ENCODE results near the gene SNRK. TPM values are rescaled to one million over a fixed set of nuclear protein-coding genes. Genes with fewer than 3 reads are reported as not detected.

SNRK gene
- total and polyA plus RNA-seq, 9 of the 15 experiments (the other 6 are each of a cell fraction or from before 2014, with no cell fraction given): 1.7 to 12.3 (median 7.3) TPM

DNA sequence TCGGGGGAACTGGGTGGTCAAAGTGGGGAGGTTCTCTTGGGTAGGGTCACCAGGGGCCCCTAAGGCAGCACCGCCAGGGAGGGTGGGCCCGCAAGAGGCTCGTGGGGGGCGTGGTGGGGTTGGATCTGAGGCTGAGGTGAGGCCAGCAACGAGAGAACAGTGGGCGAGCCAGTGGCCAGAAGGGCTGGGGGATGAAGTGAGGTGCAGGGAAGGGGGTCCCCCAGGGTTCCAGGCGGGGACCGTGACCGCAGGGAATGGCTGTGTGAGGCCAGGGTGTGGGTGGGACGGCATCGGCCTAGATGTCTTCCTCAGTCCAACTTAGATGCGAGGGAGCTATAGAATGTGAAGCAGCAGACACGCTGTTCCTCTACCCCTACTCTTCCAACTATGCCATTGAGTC is 78.2 kb downstream of the SNRK start:
- Histone ChIP-seq H2AFZ (ENCODE audit: low read depth, low read length) (no peak overlapping the region), H3K4me3 (no peak overlapping the region), H3K9me3 (replicated peaks; ENCODE audit: control insufficient read depth, insufficient read depth, low read depth, low read length) (no peaks in the 10 kb centered on the region), H3K9ac (ENCODE audit: insufficient read depth in 1 of 2, low read depth in 2 of 2, low read length in 2 of 2) (no peak overlapping the region), H3K27me3 (ENCODE audit: control insufficient read depth in 2 of 2, insufficient read depth in 2 of 2, low read length in 2 of 2) (no peaks in the 10 kb centered on the region), H3K79me2 (ENCODE audit: control insufficient read depth, insufficient read depth, low read length) (no peaks in the 10 kb centered on the region), H3K4me1 (replicated peaks in 1 of 2; ENCODE audit: control insufficient read depth in 2 of 2, insufficient read depth in 2 of 2, low read length in 2 of 2) (peaks cover 0 to 15% of the 10 kb centered on the region in 2 experiments; a peak in 1 of 5 replicates), H3K36me3 (ENCODE audit: control insufficient read depth, insufficient read depth, low read length) (no peaks in the 10 kb centered on the region; the same call in 2 of the 3 replicates), H4K20me1 (replicated peaks; ENCODE audit: control insufficient read depth, insufficient read depth, low read length) (no peaks in the 10 kb centered on the region; the same call in 1 of the 2 replicates), H3K9me1 (ENCODE audit: control insufficient read depth, insufficient read depth, low read length) (peaks cover 4% of the 10 kb centered on the region), H3K4me2 (ENCODE audit: insufficient read depth, low read length) (no peak overlapping the region), H3K27ac (ENCODE audit: extremely low read depth, low read depth, low read length) (no peak overlapping the region)
- no peak for ATAC-seq
- no peak for DNase-seq (ENCODE audit: extremely low read depth in 1 of 4, low spot score in 3 of 4)
- no TSS peak for BruUV-seq (replicated peaks)
- 69% methylated on average over 8 of the region's 14 CpGs for WGBS (ENCODE audit: insufficient coverage, low coverage, missing lambda C conversion rate)
- intact Hi-C loops (cut with micrococcal nuclease) (no loop called here), in situ Hi-C loops (cut with MboI) (no loop called here)
- ChIA-PET CTCF (ENCODE audit: low intra/inter-chr PET ratio) (no interaction called here), POLR2A (interaction anchor here (0.5 to 0.7 kb wide), 2 partner anchors 179 to 507 kb away, joined by 3 read pairs; no protein-coding TSS in a partner anchor)
- FAIRE-seq: no peak
- no peak for TF ChIP-seq ZNF668 (CRISPR knock-in tag; IDR thresholded peaks at IDR 0.05)
- TF ChIP-seq U2AF2 (optimal IDR thresholded peaks at IDR 0.05; ENCODE audit: low read depth, low read length): no peak
- no peak for TF ChIP-seq CBX1 (IDR thresholded peaks at IDR 0.05; ENCODE audit: low read depth)
- no peak for TF ChIP-seq ZNF717 (CRISPR knock-in tag; IDR thresholded peaks at IDR 0.05)
- TF ChIP-seq SUPT5H (IDR thresholded peaks at IDR 0.05): no peak
- no peak for TF ChIP-seq RAD21 (CRISPR knock-in tag; conservative IDR thresholded peaks at IDR 0.05 in 1 of 2, IDR thresholded peaks at IDR 0.05 in 1 of 2)
- no peak for TF ChIP-seq HOXB6 (CRISPR knock-in tag; IDR thresholded peaks at IDR 0.05; ENCODE audit: borderline replicate concordance)
- no peak for TF ChIP-seq CHD2 (IDR thresholded peaks at IDR 0.05; ENCODE audit: low read depth, low read length)
- TF ChIP-seq SRSF9 (IDR thresholded peaks at IDR 0.05; ENCODE audit: borderline replicate concordance, low read depth, low read length): no peak
- TF ChIP-seq PYGO2 (tag; IDR thresholded peaks at IDR 0.05): no peak
- no peak for TF ChIP-seq ZNF282 (CRISPR knock-in tag; IDR thresholded peaks at IDR 0.05)
- TF ChIP-seq ETV1 (tag; conservative IDR thresholded peaks at IDR 0.05; ENCODE audit: low read depth): no peak
- no peak for TF ChIP-seq ZNF445 (CRISPR knock-in tag; IDR thresholded peaks at IDR 0.05; ENCODE audit: low read depth)
- TF ChIP-seq SRSF3 (IDR thresholded peaks at IDR 0.05; ENCODE audit: insufficient read depth, low read length): no peak
- no peak for TF ChIP-seq LEF1 (IDR thresholded peaks at IDR 0.05)
- TF ChIP-seq CHD1 (IDR thresholded peaks at IDR 0.05; ENCODE audit: low read length): no peak
- no peak for TF ChIP-seq ZBTB7A (IDR thresholded peaks at IDR 0.05; ENCODE audit: borderline replicate concordance, control insufficient read depth, low read depth, low read length)
- no peak for TF ChIP-seq ZFP1 (CRISPR knock-in tag; IDR thresholded peaks at IDR 0.05)

All from K562 (cell line).